HepG2 (cell line): ENCODE results near the gene ELOVL2. TPM values are rescaled to one million over a fixed set of nuclear protein-coding genes. Genes with fewer than 3 reads are reported as not detected.

Experiments
- ATAC-seq: fragments of 200-7000 bp; cut with Tn5 transposase; 3 replicates; pipeline ENCODE4 v1.9.1; 2020; ENCODE audit warnings: mild to moderate bottlenecking, moderate library complexity
- BruUV-seq: library from RNA; stranded (reverse); fragments of 400-500 nt; replicated peaks from 2 replicates; lab custom pipeline; 2021; lab: Mats Ljungman, UMichigan
- CTCF ChIA-PET: fragments of 300-600 bp; formaldehyde crosslinking; extraction: SDS; loops from one replicate; lab custom pipeline; 2021; ENCODE audit warnings: low total read pairs, inconsistent platforms, low intra/inter-chr PET ratio; lab: Yijun Ruan, JAX
- POLR2A ChIA-PET: fragments of 350-600 bp; sonication (Branson Sonifier 250); formaldehyde crosslinking; loops from one replicate; lab custom pipeline; 2020; ENCODE audit warnings: antibody characterized with exemption, inconsistent platforms; lab: Yijun Ruan, JAX
- DNase-seq: peaks from one replicate; pipeline ENCODE4 v3.0.0-alpha.2; 2015; ENCODE audit warnings: low spot score
- FAIRE-seq: peaks from 3 replicates; lab custom pipeline; 2011; peaks lifted over from hg19 to GRCh38; lab: Jason Lieb, UNC
- H2AFZ ChIP-seq: one replicate; pipeline ENCODE4 v1.6.1; 2011; ENCODE audit warnings: low read length, inconsistent platforms
- H3K27ac ChIP-seq: fragments of 300-600 bp; 3 replicates; pipeline ENCODE4 v1.8.0; 2011; ENCODE audit warnings: mixed run types, mild to moderate bottlenecking, mixed read lengths, low read length, inconsistent platforms; ENCODE audit not compliant: insufficient read depth; ENCODE audit errors: extremely low read length
- H3K27me3 ChIP-seq, 2 experiments: fragments of 200-600 bp in 1 of 2; 2 replicates in 1 of 2; 3 replicates in 1 of 2; pipeline versions ENCODE4 v1.6.0 to v1.8.0; 2011; ENCODE audit warnings: low read length in 2 of 2, mild to moderate bottlenecking in 2 of 2, moderate library complexity in 2 of 2, inconsistent platforms in 1 of 2; ENCODE audit not compliant: insufficient read depth in 2 of 2, control insufficient read depth in 1 of 2
- H3K36me3 ChIP-seq, 2 experiments: fragments of 200-600 bp in 1 of 2; replicated peaks in 1 of 2; 2 replicates in 1 of 2; 3 replicates in 1 of 2; pipeline versions ENCODE4 v1.5.1 to v1.8.0; 2011; ENCODE audit warnings: low read length in 2 of 2, inconsistent platforms in 1 of 2; ENCODE audit not compliant: insufficient read depth in 2 of 2, control insufficient read depth in 1 of 2
- H3K4me1 ChIP-seq: 2 replicates; pipeline ENCODE4 v1.5.1; 2012; ENCODE audit warnings: low read length, inconsistent platforms; ENCODE audit not compliant: insufficient read depth
- H3K4me2 ChIP-seq: 2 replicates; pipeline ENCODE4 v1.6.0; 2011; ENCODE audit warnings: low read depth, low read length, inconsistent platforms
- H3K4me3 ChIP-seq, 3 experiments: fragments of 200-600 bp in 1 of 3; sonication (generic), shearing (Covaris generic) in 1 of 3; replicated peaks in 1 of 3; 2 replicates each; pipeline ENCODE4 v1.5.1; 2011 to 2016; ENCODE audit warnings: low read length in 3 of 3, inconsistent platforms in 2 of 3, low read depth in 2 of 3, mild to moderate bottlenecking in 2 of 3, control low read depth in 1 of 3, mixed read lengths in 1 of 3; ENCODE audit not compliant: insufficient read depth in 1 of 3
- H3K79me2 ChIP-seq: one replicate; pipeline ENCODE4 v1.6.1; 2011; ENCODE audit warnings: low read length, inconsistent platforms; ENCODE audit not compliant: insufficient read depth
- H3K9ac ChIP-seq: 2 replicates; pipeline ENCODE4 v1.6.0; 2011; ENCODE audit warnings: mild to moderate bottlenecking, low read depth, low read length, inconsistent platforms; ENCODE audit not compliant: insufficient read depth
- H3K9me3 ChIP-seq: 2 replicates; pipeline ENCODE4 v1.5.1; 2012; ENCODE audit warnings: mild to moderate bottlenecking, low read length
- H4K20me1 ChIP-seq: 2 replicates; pipeline ENCODE4 v1.6.0; 2011; ENCODE audit warnings: inconsistent platforms, mild to moderate bottlenecking, low read length, moderate library complexity; ENCODE audit not compliant: insufficient read depth
- AGO1 ChIP-seq: fragments of 200-400 bp; formaldehyde crosslinking; IDR thresholded peaks from 2 replicates; pipeline ENCODE4 v1.6.1; 2017; ENCODE audit warnings: mild to moderate bottlenecking, low read depth, low read length, moderate library complexity; ENCODE audit not compliant: poor library complexity, severe bottlenecking
- HDAC1 ChIP-seq: sonication (generic); formaldehyde crosslinking; IDR thresholded peaks from 2 replicates; pipeline ENCODE4 v1.5.1; 2020; ENCODE audit warnings: mild to moderate bottlenecking, missing genetic modification reagents
- KLF11 ChIP-seq: IDR thresholded peaks from 2 replicates; pipeline ENCODE4 v1.6.1; 2016; ENCODE audit warnings: missing compliant biosample characterization
- KLF16 ChIP-seq, 2 experiments: sonication (generic) in 1 of 2; formaldehyde crosslinking in 1 of 2; IDR thresholded peaks; 2 replicates each; pipeline versions ENCODE4 v1.6.1 to v1.8.0; 2016 to 2023; ENCODE audit warnings: missing genetic modification reagents in 2 of 2, missing compliant biosample characterization in 1 of 2
- KMT2A ChIP-seq: sonication (generic); formaldehyde crosslinking; IDR thresholded peaks from 2 replicates; pipeline ENCODE4 v1.4.0; 2020; ENCODE audit warnings: missing genetic modification reagents
- NCOA2 ChIP-seq: sonication (generic); formaldehyde crosslinking; IDR thresholded peaks from 2 replicates; pipeline ENCODE4 v1.8.0; 2022; ENCODE audit warnings: inconsistent platforms
- TEAD3 ChIP-seq: optimal IDR thresholded peaks from 2 replicates; pipeline ENCODE3; 2016; ENCODE audit warnings: borderline replicate concordance
- ZMYM2 ChIP-seq: sonication (generic); formaldehyde crosslinking; IDR thresholded peaks from 2 replicates; pipeline ENCODE4 v1.8.0; 2022; ENCODE audit warnings: mild to moderate bottlenecking, missing genetic modification reagents
- ZMYM3 ChIP-seq: sonication (generic); formaldehyde crosslinking; IDR thresholded peaks from 2 replicates; pipeline ENCODE4 v1.5.1; 2020; ENCODE audit warnings: mild to moderate bottlenecking, missing genetic modification reagents
- ZNF292 ChIP-seq: sonication (generic); formaldehyde crosslinking; IDR thresholded peaks from 2 replicates; pipeline ENCODE4 v1.8.1; 2022; ENCODE audit warnings: mild to moderate bottlenecking, low read depth, missing genetic modification reagents, borderline replicate concordance
- ZNF3 ChIP-seq: IDR thresholded peaks from 2 replicates; pipeline ENCODE4 v1.7.0; 2017; ENCODE audit warnings: inconsistent platforms
- ZNF460 ChIP-seq: sonication (generic); formaldehyde crosslinking; IDR thresholded peaks from 2 replicates; pipeline ENCODE4 v1.5.1; 2020; ENCODE audit warnings: missing genetic modification reagents, mild to moderate bottlenecking, borderline replicate concordance
- ZNF598 ChIP-seq: sonication (generic); formaldehyde crosslinking; IDR thresholded peaks from 2 replicates; pipeline ENCODE4 v1.5.1; 2020; ENCODE audit warnings: mild to moderate bottlenecking, missing genetic modification reagents, borderline replicate concordance
- WGBS: methylation state at CpG from one replicate; pipeline ENCODE4 v1.1.6; 2017; ENCODE audit warnings: low lambda C conversion rate; 5-methylcytosine and 5-hydroxymethylcytosine counted together
- in situ Hi-C: cut with HindIII; loops from 2 replicates; pipeline ENCODE4 v1.10.0; 2017; ENCODE audit warnings: low pct_unique_long_range_greater_than_20kb; ENCODE audit not compliant: extremely low pct_ligation_motif_present
- intact Hi-C: fragments of 100-400 bp; cut with micrococcal nuclease; formaldehyde crosslinking; loops from one replicate; pipeline ENCODE4 v1.10.0; 2022; ENCODE audit not compliant: unreplicated experiment
- polyA plus RNA-seq, 8 experiments: library from polyadenylated mRNA; depleted of rRNA in 3 of 8; stranded (reverse) in 7 of 8; unstranded in 1 of 8; fragments of >200 nt; fragmentation: Illumina TruSeq in 4 of 8; extraction: Trizol in 4 of 8; gene quantifications; 2 replicates each; pipeline versions ENCODE4 v1.2.1 to v1.2.3, GENCODE V29; 2011 to 2016; ENCODE audit warnings: low read depth in 4 of 8, missing spikeins in 1 of 8, mixed read lengths in 1 of 8; ENCODE audit not compliant: insufficient read depth in 1 of 8
- total RNA-seq, 5 experiments: library from RNA; depleted of rRNA; stranded (reverse); fragments of >200 nt; fragmentation: Illumina TruSeq; extraction: Trizol; gene quantifications; 2 replicates each; pipeline ENCODE4 v1.2.3, GENCODE V29; 2016; ENCODE audit warnings: low read depth in 1 of 5
- TF ChIP-seq, protein P1 (sequence below): sonication (generic); formaldehyde crosslinking; IDR thresholded peaks from 2 replicates; pipeline ENCODE4 v1.4.0; 2020; ENCODE audit warnings: low read depth, mild to moderate bottlenecking, missing genetic modification reagents
- TF ChIP-seq, protein P2 (sequence below): IDR thresholded peaks from 2 replicates; pipeline ENCODE4 v1.6.1; 2018; ENCODE audit warnings: missing genetic modification reagents, mild to moderate bottlenecking, missing compliant biosample characterization
- TF ChIP-seq, protein P3 (sequence below), 2 experiments: fragments of 450-650 bp in 1 of 2; sonication (generic) in 1 of 2; formaldehyde crosslinking; IDR thresholded peaks; 2 replicates each; pipeline versions ENCODE4 v1.5.0 to v1.8.0; 2020 to 2022; ENCODE audit warnings: mild to moderate bottlenecking in 1 of 2, missing genetic modification reagents in 1 of 2
- TF ChIP-seq, protein P4 (sequence below): sonication (generic); formaldehyde crosslinking; IDR thresholded peaks from 2 replicates; pipeline ENCODE4 v1.5.0; 2020; ENCODE audit warnings: mild to moderate bottlenecking, missing genetic modification reagents

The ELOVL2 gene
- total and polyA plus RNA-seq, 2 of the 13 experiments (the other 11 are each of a cell fraction or from before 2014, with no cell fraction given): 43.6 to 65.4 TPM

DNA sequence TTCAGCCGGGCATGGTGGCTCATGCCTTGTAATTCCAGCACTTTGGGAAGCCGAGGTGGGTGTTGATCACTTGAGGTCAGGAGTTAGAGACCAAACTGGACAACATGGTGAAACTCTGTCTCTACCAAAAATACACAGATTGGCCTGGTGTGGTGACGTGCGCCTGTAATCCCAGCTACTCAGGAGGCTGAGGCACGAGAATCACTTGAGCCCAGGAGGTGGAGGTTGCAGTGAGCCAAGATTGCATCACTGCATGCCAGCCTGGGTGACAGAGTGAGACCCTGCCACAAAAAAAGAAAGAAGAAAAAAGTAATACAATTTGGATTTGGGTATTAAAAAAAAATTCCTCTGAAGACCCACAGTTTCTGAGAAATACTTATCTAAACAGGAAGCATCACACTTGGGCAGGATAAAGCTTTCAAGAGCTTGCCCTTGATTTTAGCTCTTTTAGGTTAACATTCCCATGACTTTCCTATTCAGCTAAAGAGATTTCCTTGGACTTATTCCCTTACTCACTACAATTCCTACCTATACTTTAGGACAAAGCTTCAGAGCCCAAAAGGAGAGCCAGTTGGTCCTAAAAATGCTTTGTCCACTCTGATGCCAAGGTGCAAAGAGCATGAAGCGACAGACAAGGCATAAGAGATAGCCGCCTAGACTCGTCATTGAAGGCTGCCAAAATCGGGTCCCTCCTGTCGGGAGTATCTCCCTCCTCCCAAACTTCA, 1.9 kb downstream of the ELOVL2 start:
- Histone ChIP-seq H3K4me1 (peaks cover 60% of the 10 kb centered on the region), H3K79me2 (peaks cover 64% of the 10 kb centered on the region), H3K9ac (peak overlapping the region; percentile 89), H4K20me1 (no peaks in the 10 kb centered on the region), H3K27ac (peak overlapping the region; percentile 67), H3K27me3 (no peaks in the 10 kb centered on the region; a peak in 1 of 5 replicates), H3K9me3 (no peaks in the 10 kb centered on the region), H3K4me3 (peak overlapping the region; percentile 86 to 99 (median 90)), H3K4me2 (peak overlapping the region; percentile 92), H2AFZ (no peak overlapping the region), H3K36me3 (no peaks in the 10 kb centered on the region; a peak in 1 of 5 replicates)
- BruUV-seq: no TSS peak
- FAIRE-seq (no peak), DNase-seq (peak; percentile 24), ATAC-seq (peak; percentile 22; the same call in 2 of the 3 replicates)
- in situ Hi-C loops (loop anchor here (5.0 kb wide), 1 partner anchor 85 kb away; no protein-coding TSS in a partner anchor), intact Hi-C loops (loop anchor here (1.0 to 10.0 kb wide), 2 partner anchors 30 to 47 kb away; no protein-coding TSS in a partner anchor)
- ChIA-PET CTCF (interaction anchor here (7.1 kb wide), 1 partner anchor 89 kb away, joined by 309 read pairs; no protein-coding TSS in a partner anchor), POLR2A (interaction anchor here (0.6 to 3.2 kb wide), 6 partner anchors 27 to 348 kb away, joined by 3 to 21 read pairs (median 11); no protein-coding TSS in a partner anchor)
- WGBS: 42% methylated on average over 10 of the region's 10 CpGs
- TF ChIP-seq AGO1 (no peak), ZNF598 (CRISPR knock-in tag) (no peak), KMT2A (CRISPR knock-in tag) (peak; percentile 55; the same call in 1 of the 2 replicates), HDAC1 (CRISPR knock-in tag) (0 out of 2 replicates have a peak, but pooled peaks have one; percentile 29), ZNF292 (CRISPR knock-in tag) (peak; percentile 43; the same call in 1 of the 2 replicates), ZMYM2 (0 out of 2 replicates have a peak, but pooled peaks have one; percentile 56), ZNF460 (CRISPR knock-in tag) (peak; percentile 77), ZMYM3 (CRISPR knock-in tag) (peak; percentile 78), ZNF3 (CRISPR knock-in tag) (0 out of 2 replicates have a peak, but pooled peaks have one; percentile 28), NCOA2 (CRISPR knock-in tag) (no peak), TEAD3 (CRISPR knock-in tag) (peak; percentile 28), KLF16 (CRISPR knock-in tag; IDR thresholded peaks at IDR 0.05) (0 out of 4 replicates have a peak, but pooled peaks of 1 of the 2 experiments have one; percentile 18), KLF11 (CRISPR knock-in tag) (no peak)
- TF ChIP-seq, protein P1, sequence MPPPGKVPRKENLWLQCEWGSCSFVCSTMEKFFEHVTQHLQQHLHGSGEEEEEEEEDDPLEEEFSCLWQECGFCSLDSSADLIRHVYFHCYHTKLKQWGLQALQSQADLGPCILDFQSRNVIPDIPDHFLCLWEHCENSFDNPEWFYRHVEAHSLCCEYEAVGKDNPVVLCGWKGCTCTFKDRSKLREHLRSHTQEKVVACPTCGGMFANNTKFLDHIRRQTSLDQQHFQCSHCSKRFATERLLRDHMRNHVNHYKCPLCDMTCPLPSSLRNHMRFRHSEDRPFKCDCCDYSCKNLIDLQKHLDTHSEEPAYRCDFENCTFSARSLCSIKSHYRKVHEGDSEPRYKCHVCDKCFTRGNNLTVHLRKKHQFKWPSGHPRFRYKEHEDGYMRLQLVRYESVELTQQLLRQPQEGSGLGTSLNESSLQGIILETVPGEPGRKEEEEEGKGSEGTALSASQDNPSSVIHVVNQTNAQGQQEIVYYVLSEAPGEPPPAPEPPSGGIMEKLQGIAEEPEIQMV (CRISPR knock-in tag): peak; percentile 36; the same call in 1 of the 2 replicates
- TF ChIP-seq, protein P2, sequence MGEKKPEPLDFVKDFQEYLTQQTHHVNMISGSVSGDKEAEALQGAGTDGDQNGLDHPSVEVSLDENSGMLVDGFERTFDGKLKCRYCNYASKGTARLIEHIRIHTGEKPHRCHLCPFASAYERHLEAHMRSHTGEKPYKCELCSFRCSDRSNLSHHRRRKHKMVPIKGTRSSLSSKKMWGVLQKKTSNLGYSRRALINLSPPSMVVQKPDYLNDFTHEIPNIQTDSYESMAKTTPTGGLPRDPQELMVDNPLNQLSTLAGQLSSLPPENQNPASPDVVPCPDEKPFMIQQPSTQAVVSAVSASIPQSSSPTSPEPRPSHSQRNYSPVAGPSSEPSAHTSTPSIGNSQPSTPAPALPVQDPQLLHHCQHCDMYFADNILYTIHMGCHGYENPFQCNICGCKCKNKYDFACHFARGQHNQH (CRISPR knock-in tag): 0 out of 2 replicates have a peak, but pooled peaks have one; percentile 25
- TF ChIP-seq, protein P3, sequence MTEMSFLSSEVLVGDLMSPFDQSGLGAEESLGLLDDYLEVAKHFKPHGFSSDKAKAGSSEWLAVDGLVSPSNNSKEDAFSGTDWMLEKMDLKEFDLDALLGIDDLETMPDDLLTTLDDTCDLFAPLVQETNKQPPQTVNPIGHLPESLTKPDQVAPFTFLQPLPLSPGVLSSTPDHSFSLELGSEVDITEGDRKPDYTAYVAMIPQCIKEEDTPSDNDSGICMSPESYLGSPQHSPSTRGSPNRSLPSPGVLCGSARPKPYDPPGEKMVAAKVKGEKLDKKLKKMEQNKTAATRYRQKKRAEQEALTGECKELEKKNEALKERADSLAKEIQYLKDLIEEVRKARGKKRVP (CRISPR knock-in tag; IDR thresholded peaks at IDR 0.05): peak in 1 of 2 experiments; percentile 65; a peak in 2 of 4 replicates
- TF ChIP-seq, protein P4, sequence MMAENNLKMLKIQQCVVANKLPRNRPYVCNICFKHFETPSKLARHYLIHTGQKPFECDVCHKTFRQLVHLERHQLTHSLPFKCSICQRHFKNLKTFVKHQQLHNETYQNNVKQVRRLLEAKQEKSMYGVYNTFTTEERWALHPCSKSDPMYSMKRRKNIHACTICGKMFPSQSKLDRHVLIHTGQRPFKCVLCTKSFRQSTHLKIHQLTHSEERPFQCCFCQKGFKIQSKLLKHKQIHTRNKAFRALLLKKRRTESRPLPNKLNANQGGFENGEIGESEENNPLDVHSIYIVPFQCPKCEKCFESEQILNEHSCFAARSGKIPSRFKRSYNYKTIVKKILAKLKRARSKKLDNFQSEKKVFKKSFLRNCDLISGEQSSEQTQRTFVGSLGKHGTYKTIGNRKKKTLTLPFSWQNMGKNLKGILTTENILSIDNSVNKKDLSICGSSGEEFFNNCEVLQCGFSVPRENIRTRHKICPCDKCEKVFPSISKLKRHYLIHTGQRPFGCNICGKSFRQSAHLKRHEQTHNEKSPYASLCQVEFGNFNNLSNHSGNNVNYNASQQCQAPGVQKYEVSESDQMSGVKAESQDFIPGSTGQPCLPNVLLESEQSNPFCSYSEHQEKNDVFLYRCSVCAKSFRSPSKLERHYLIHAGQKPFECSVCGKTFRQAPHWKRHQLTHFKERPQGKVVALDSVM: peak; percentile 98
